ENCODE data around the gene CHKA. TPM values are rescaled to one million over a fixed set of nuclear protein-coding genes. Genes with fewer than 3 reads are reported as not detected.
A peak's percentile ranks its signal among the peaks of the same experiment; 100 is the strongest.

Gene CHKA
- total and polyA plus RNA-seq, 2 of the 4 experiments (the other 2 are of a cell fraction), result 4.5 to 8.4 TPM

DNA sequence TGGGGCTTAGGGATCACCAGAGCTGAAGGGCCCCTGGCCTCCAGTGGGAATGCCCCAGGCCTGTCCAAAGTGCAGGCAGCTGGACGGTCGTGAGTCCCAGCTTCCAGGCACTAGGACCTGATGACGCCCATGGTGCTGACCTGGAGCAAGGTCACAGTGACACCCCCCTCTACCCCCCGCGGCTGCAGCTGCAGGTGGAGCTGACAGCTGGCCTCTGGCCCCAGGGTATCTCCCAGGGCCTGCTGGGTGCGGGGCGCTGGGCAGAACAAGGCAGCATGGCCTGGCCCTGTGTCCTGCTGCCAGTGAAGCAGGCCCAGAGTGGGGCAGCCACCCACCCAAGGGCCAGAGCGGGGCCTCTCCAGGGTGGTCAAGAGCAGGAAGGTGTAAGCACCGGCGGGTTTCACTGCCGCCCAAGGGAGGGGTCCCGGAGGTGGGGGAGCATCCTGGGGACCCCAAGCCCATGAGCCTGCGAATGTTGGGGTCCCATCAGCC, 82.9 kb downstream of the CHKA start:
- H2BK5ac ChIP-seq (ENCODE audit: low read depth, low read length, poor library complexity, severe bottlenecking), result peak overlapping the region; percentile 81
- CTCF ChIA-PET, result no interaction called here
- H4K91ac ChIP-seq (ENCODE audit: insufficient read depth, low read depth, low read length), result peak overlapping the region; percentile 99
- peak overlapping the region; percentile 74 for H3K4me3 ChIP-seq (ENCODE audit: insufficient read depth, low read depth, low read length)
- peak overlapping the region; percentile 96 for H3K14ac ChIP-seq (replicated peaks; ENCODE audit: low read depth, low read length)
- peak overlapping the region; percentile 59 for H3K18ac ChIP-seq (ENCODE audit: low read depth, low read length)
- H3K56ac ChIP-seq (ENCODE audit: extremely low read depth, insufficient read depth, low read length), result 0 out of 2 replicates have a peak overlapping the region, but pooled peaks have one; percentile 5
- peak overlapping the region; percentile 96 to 100 for H4K8ac ChIP-seq (ENCODE audit: low read depth in 2 of 2, low read length in 2 of 2)
- peak overlapping the region; percentile 85 for H3K27ac ChIP-seq (ENCODE audit: insufficient read depth, low read length)
- peak overlapping the region; percentile 97 for H3K4ac ChIP-seq (ENCODE audit: low read depth, low read length)
- H3K9ac ChIP-seq (ENCODE audit: low read depth, low read length), result peak overlapping the region; percentile 89
- H2BK120ac ChIP-seq (ENCODE audit: low read depth, low read length), result peak overlapping the region; percentile 81
- peaks cover 7 to 51% of the 10 kb centered on the region in 2 experiments; a peak in 3 of 4 replicates for H3K79me1 ChIP-seq (ENCODE audit: low read depth in 1 of 2, low read length in 2 of 2)
- no CpG with 5 or more reads among the region's 13 CpGs for WGBS, 2 experiments (ENCODE audit: extremely low coverage in 2 of 2, insufficient read length in 1 of 2)
- no peaks in the 10 kb centered on the region for H3K9me1 ChIP-seq (ENCODE audit: insufficient read depth, low read length)
- DNase-seq, result no peak
- peak; percentile 6 for ATAC-seq (ENCODE audit: low read depth)
- H2AFZ ChIP-seq (replicated peaks; ENCODE audit: low read length, poor library complexity), result peak overlapping the region; percentile 90
- peak overlapping the region; percentile 93 for H4K5ac ChIP-seq (ENCODE audit: low read depth, low read length)
- BruUV-seq (replicated peaks), result no TSS peak
- H3K27me3 ChIP-seq (ENCODE audit: control insufficient read depth, insufficient read depth, low read length), result no peaks in the 10 kb centered on the region
- intact Hi-C loops (cut with micrococcal nuclease), result no loop called here
- H3K4me2 ChIP-seq (ENCODE audit: low read depth, low read length), result peak overlapping the region; percentile 80
- no peak overlapping the region for H2BK20ac ChIP-seq (ENCODE audit: low read depth, low read length)
- peak overlapping the region; percentile 94 for H2AK9ac ChIP-seq (replicated peaks; ENCODE audit: low read depth, low read length, poor library complexity)
- H3K9me3 ChIP-seq (ENCODE audit: control insufficient read depth, insufficient read depth, low read length), result no peaks in the 10 kb centered on the region
- peaks cover 18% of the 10 kb centered on the region; the same call in 1 of the 2 replicates for H3K36me3 ChIP-seq (ENCODE audit: control insufficient read depth, insufficient read depth, low read length)
- dilution Hi-C loops (cut with HindIII; ENCODE audit: low sequenced_read_pairs, unreplicated experiment), result no loop called here
- in situ Hi-C loops (cut with MboI; ENCODE audit: low sequenced_read_pairs), result no loop called here
- TF ChIP-seq RAD21 (IDR thresholded peaks at IDR 0.05; ENCODE audit: low read length), result no peak
- TF ChIP-seq NFE2L2 (IDR thresholded peaks at IDR 0.05; ENCODE audit: low read depth, low read length), result no peak
- no peak for TF ChIP-seq RFX5 (IDR thresholded peaks at IDR 0.05; ENCODE audit: low read depth, low read length)
- TF ChIP-seq, protein P1, sequence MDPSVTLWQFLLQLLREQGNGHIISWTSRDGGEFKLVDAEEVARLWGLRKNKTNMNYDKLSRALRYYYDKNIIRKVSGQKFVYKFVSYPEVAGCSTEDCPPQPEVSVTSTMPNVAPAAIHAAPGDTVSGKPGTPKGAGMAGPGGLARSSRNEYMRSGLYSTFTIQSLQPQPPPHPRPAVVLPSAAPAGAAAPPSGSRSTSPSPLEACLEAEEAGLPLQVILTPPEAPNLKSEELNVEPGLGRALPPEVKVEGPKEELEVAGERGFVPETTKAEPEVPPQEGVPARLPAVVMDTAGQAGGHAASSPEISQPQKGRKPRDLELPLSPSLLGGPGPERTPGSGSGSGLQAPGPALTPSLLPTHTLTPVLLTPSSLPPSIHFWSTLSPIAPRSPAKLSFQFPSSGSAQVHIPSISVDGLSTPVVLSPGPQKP (IDR thresholded peaks at IDR 0.05; ENCODE audit: borderline replicate concordance, low read depth, low read length), result no peak
- TF ChIP-seq SMC3 (IDR thresholded peaks at IDR 0.05; ENCODE audit: low read depth, low read length), result no peak
- POLR2A ChIA-PET (ENCODE audit: unreplicated experiment), result interaction anchor here (1.4 kb wide), 1 partner anchor 27 kb away, joined by 4 read pairs; no protein-coding TSS in a partner anchor
- peak overlapping the region; percentile 94 for H3K23ac ChIP-seq (ENCODE audit: low read depth, low read length)
- peaks cover 24% of the 10 kb centered on the region for H3K4me1 ChIP-seq (ENCODE audit: control insufficient read depth, insufficient read depth, low read length)
- H2BK15ac ChIP-seq (ENCODE audit: low read depth, low read length), result no peak overlapping the region
- peak overlapping the region; percentile 81 for H2AK5ac ChIP-seq (ENCODE audit: low read depth, low read length)
- no peaks in the 10 kb centered on the region; the same call in 1 of the 2 replicates for H4K20me1 ChIP-seq (ENCODE audit: insufficient read depth, low read length)

All from IMR-90 (cell line).